ENCODE results near the gene GDAP2.

GDAP2 gene

DNA sequence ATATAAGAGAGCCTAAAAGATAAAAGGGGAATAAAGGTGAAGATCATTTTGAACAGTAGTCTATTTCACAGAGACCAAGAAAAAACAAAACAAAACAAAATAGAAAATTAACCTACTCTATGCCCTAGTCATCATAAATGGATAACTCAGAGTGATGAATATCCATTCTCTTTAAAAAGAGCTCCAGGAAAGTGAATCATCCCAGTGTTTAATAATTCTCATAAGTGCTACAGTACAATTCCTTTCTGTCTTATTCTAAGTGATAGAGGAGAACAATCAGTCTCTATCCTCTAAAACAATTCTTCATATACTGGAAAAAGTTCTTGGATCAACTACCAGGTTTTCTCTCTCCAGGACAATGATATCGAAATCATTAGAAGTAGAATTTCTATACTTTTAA, 45.8 kb downstream of the GDAP2 start:
- H3K4me3 ChIP-seq = no peak overlapping the region
- peaks cover 28% of the 10 kb centered on the region for H3K36me3 ChIP-seq
- no peaks in the 10 kb centered on the region for H4K20me1 ChIP-seq
- H3K27me3 ChIP-seq = no peaks in the 10 kb centered on the region
- H3K9ac ChIP-seq = no peak overlapping the region
- no peak overlapping the region for H3K4me2 ChIP-seq
- H3K4me1 ChIP-seq = no peaks in the 10 kb centered on the region
- no peak overlapping the region for H3K27ac ChIP-seq
- no peak for TF ChIP-seq Cebpa-rat (IDR thresholded peaks at IDR 0.05)
- no peaks in the 10 kb centered on the region for H3K9me3 ChIP-seq

DNA sequence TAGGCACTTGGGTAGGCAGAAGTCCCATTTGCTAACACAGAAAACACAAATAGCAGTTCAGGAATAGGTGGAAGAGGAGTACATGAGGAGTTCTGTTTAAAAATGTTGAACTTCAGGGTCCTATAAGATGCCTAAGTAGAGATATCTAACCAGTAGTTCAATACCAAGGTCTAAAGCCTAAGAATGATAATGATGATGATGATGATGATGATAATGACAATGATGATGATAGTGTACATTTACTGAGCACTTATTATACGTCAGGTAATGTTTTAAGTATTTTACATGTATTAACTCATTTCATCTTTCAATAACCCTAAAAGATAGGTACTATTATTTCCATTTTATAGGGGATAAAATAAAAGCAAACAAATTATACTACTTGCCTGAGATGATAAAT, 50.1 kb downstream of the GDAP2 start:
- H3K36me3 ChIP-seq = peaks cover 53% of the 10 kb centered on the region
- H3K27ac ChIP-seq = no peak overlapping the region
- no peak overlapping the region for H3K4me2 ChIP-seq
- H3K9me3 ChIP-seq = peaks cover 8% of the 10 kb centered on the region
- no peak overlapping the region for H3K9ac ChIP-seq
- no peaks in the 10 kb centered on the region for H4K20me1 ChIP-seq
- H3K4me3 ChIP-seq = no peak overlapping the region
- no peak for TF ChIP-seq Cebpa-rat (IDR thresholded peaks at IDR 0.05)
- no peaks in the 10 kb centered on the region for H3K4me1 ChIP-seq
- H3K27me3 ChIP-seq = no peaks in the 10 kb centered on the region

GRCh38 chr1:117877823-117878222, 51.6 kb downstream of the GDAP2 start:
- TF ChIP-seq Cebpa-rat (IDR thresholded peaks at IDR 0.05) = no peak
- no peak overlapping the region for H3K9ac ChIP-seq
- no peak overlapping the region for H3K4me3 ChIP-seq
- H4K20me1 ChIP-seq = no peaks in the 10 kb centered on the region
- H3K4me1 ChIP-seq = no peaks in the 10 kb centered on the region
- no peak overlapping the region for H3K4me2 ChIP-seq
- H3K27ac ChIP-seq = no peak overlapping the region
- peaks cover 13% of the 10 kb centered on the region for H3K9me3 ChIP-seq
- H3K27me3 ChIP-seq = no peaks in the 10 kb centered on the region
- H3K36me3 ChIP-seq = peaks cover 63% of the 10 kb centered on the region

- TF ChIP-seq Cebpa-rat (IDR thresholded peaks at IDR 0.05) = no peak
Observed at GRCh38 chr1:117871013-117871412, 58.4 kb downstream of the GDAP2 start.

GRCh38 chr1:117861694-117862093, 67.7 kb downstream of the GDAP2 start:
- no peak overlapping the region for H3K4me3 ChIP-seq
- H3K9me3 ChIP-seq = no peaks in the 10 kb centered on the region
- no peaks in the 10 kb centered on the region for H4K20me1 ChIP-seq
- no peak overlapping the region for H3K27ac ChIP-seq
- no peak for TF ChIP-seq Cebpa-rat (IDR thresholded peaks at IDR 0.05)
- peaks cover 11% of the 10 kb centered on the region for H3K36me3 ChIP-seq
- no peak overlapping the region for H3K9ac ChIP-seq
- no peak overlapping the region for H3K4me2 ChIP-seq
- no peaks in the 10 kb centered on the region for H3K4me1 ChIP-seq
- no peaks in the 10 kb centered on the region for H3K27me3 ChIP-seq

More at GRCh38 chr1:117871013-117871412, 58.4 kb downstream of the GDAP2 start:
- H3K4me1 ChIP-seq = no peaks in the 10 kb centered on the region
- H3K36me3 ChIP-seq = peaks cover 58% of the 10 kb centered on the region
- H3K27me3 ChIP-seq = no peaks in the 10 kb centered on the region
- H3K9me3 ChIP-seq = peaks cover 20% of the 10 kb centered on the region
- H3K4me3 ChIP-seq = no peak overlapping the region
- H3K27ac ChIP-seq = no peak overlapping the region
- no peak overlapping the region for H3K4me2 ChIP-seq
- no peaks in the 10 kb centered on the region for H4K20me1 ChIP-seq
- no peak overlapping the region for H3K9ac ChIP-seq

GRCh38 chr1:117860896-117861610, 68.4 kb downstream of the GDAP2 start:
- Histone ChIP-seq H3K27ac (no peak overlapping the region), H3K4me3 (no peak overlapping the region), H3K4me1 (no peaks in the 10 kb centered on the region), H3K9ac (no peak overlapping the region), H3K36me3 (peaks cover 4% of the 10 kb centered on the region), H4K20me1 (no peaks in the 10 kb centered on the region), H3K4me2 (no peak overlapping the region), H3K9me3 (no peaks in the 10 kb centered on the region), H3K27me3 (no peaks in the 10 kb centered on the region)
- no peak for TF ChIP-seq Cebpa-rat (IDR thresholded peaks at IDR 0.05)

DNA sequence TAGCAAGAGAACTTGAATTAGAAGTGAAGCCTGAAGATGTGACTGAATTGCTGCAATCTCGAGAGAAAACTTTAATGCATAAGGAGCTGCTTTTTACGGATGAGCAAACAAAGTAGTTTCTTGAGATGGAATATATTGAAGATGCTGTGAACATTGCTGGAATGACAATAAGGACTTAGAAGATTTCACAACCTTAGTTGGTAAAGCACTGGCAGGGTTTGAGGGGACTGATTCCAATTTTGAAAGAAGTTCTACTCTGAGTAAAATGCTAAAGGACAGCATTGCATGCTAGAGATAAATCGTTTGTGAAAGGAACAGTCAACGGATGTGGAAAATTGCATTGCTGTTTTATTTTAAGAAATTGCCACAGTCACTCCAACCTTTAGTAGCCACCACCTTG, 69.5 kb downstream of the GDAP2 start:
- H4K20me1 ChIP-seq = no peaks in the 10 kb centered on the region
- no peak overlapping the region for H3K9ac ChIP-seq
- no peak for TF ChIP-seq Cebpa-rat (IDR thresholded peaks at IDR 0.05)

GRCh38 chr1:117857418-117857817, 72.0 kb downstream of the GDAP2 start:
- no peak for TF ChIP-seq Cebpa-rat (IDR thresholded peaks at IDR 0.05)
- no peak overlapping the region for H3K4me3 ChIP-seq

More for the DNA sequence above, 69.5 kb downstream of the GDAP2 start:
- Histone ChIP-seq H3K27me3 (no peaks in the 10 kb centered on the region), H3K4me3 (no peak overlapping the region), H3K36me3 (no peaks in the 10 kb centered on the region), H3K27ac (no peak overlapping the region), H3K9me3 (no peaks in the 10 kb centered on the region), H3K4me1 (no peaks in the 10 kb centered on the region), H3K4me2 (no peak overlapping the region)

DNA sequence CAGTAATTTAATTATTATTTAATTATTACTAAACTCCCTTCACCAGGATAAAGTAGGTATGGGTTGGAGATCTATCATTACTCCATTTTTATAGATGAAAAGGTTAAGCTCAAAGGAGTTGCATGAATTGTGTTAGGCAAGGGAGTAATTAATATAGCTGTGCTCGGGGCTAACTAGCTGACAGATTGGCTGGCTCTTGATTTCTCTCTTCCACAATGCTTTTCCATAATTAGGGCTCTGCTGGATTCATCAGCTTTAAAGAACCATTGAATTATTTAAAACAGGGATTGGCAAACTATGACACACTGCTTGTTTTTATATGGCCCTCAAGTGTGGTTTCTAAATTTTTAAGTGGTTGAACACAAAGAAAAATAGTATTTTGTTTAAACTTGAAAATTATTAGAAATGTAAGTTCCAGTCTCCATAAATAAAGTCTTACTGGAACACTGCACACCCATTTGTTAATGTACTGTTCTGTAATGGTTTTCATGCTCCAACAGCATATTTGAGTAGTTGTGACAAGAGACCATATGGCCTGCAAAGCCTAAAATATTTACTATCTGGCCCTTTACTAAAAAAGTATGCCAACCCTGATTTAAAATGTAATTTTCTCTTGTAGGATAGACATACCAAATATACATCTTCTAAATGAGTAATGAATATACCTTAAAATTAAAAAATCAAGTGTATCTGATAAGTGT, 76.4 kb downstream of the GDAP2 start:
- no peak for TF ChIP-seq Cebpa-rat (IDR thresholded peaks at IDR 0.05)
- no peak overlapping the region for H3K4me2 ChIP-seq
- no peak overlapping the region for H3K9ac ChIP-seq
- no peaks in the 10 kb centered on the region for H4K20me1 ChIP-seq
- H3K4me3 ChIP-seq = no peak overlapping the region
- H3K9me3 ChIP-seq = no peaks in the 10 kb centered on the region
- no peaks in the 10 kb centered on the region for H3K27me3 ChIP-seq
- H3K36me3 ChIP-seq = no peaks in the 10 kb centered on the region
- no peaks in the 10 kb centered on the region for H3K4me1 ChIP-seq
- H3K27ac ChIP-seq = no peak overlapping the region

More at GRCh38 chr1:117857418-117857817, 72.0 kb downstream of the GDAP2 start:
- Histone ChIP-seq H3K9ac (no peak overlapping the region), H3K4me2 (no peak overlapping the region), H3K27me3 (no peaks in the 10 kb centered on the region), H3K27ac (no peak overlapping the region), H3K36me3 (no peaks in the 10 kb centered on the region), H3K4me1 (no peaks in the 10 kb centered on the region), H4K20me1 (no peaks in the 10 kb centered on the region), H3K9me3 (no peaks in the 10 kb centered on the region)

- H3K9ac ChIP-seq = no peak overlapping the region
- H3K4me3 ChIP-seq = no peak overlapping the region
- H4K20me1 ChIP-seq = no peaks in the 10 kb centered on the region
- TF ChIP-seq Cebpa-rat (IDR thresholded peaks at IDR 0.05) = no peak
- H3K4me2 ChIP-seq = no peak overlapping the region
- no peaks in the 10 kb centered on the region for H3K27me3 ChIP-seq
- no peak overlapping the region for H3K27ac ChIP-seq
- H3K36me3 ChIP-seq = no peaks in the 10 kb centered on the region
- H3K4me1 ChIP-seq = no peaks in the 10 kb centered on the region
- H3K9me3 ChIP-seq = no peaks in the 10 kb centered on the region
Observed at GRCh38 chr1:117851687-117852086, 77.7 kb downstream of the GDAP2 start.

Measured in BLaER1 (cell line).